GM18861 (cell line): ENCODE results near the gene PLEKHA5.
"Not testable (repeated sequence)": the region's sequence is repeated elsewhere in the genome, so short reads cannot be mapped to it uniquely, and the experiment has no call there.

Experiments used
- ATAC-seq: cut with Tn5 transposase; IDR thresholded peaks from one replicate; pipeline ENCODE4 v1.9.1; 2021; ENCODE audit not compliant: unreplicated experiment

Gene PLEKHA5

DNA sequence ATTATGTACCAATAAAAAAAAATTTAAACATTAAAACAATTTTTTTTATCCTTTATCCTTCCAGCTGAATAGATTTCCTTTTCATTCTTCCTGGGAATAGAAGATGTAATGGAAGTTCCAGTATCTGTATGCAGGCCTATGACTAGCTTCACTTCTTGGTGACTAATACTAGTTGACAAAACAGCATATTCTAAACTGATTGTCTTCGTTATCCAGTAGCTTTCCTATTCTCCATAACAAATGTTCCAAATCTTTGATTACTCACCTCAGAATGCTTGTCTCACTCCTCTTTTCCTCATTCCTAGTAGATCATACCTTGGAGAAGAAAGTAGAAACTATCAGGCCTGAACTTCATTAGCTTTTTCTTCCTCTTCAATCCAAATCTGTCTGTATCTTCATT, 70.7 kb downstream of the PLEKHA5 start:
- no peak for ATAC-seq

DNA sequence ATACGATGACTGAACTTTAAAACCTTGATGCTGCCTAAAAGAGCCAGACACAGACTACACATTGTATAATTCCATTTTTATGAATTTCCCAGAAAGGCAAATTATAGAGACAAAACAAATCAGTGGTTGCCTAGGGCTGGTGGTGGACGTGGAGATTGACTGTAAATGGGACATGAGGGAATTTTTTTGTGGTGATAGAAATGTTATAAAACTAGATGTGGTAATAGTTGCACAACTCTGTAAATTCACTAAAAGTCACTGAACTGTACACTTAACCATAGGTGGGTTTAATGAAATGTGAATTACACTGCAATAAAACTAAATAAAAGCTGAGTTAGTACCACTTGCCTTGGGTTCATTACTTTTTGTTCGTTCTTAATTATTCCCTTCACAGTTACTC, 72.1 kb downstream of the PLEKHA5 start:
- ATAC-seq, result no peak

DNA sequence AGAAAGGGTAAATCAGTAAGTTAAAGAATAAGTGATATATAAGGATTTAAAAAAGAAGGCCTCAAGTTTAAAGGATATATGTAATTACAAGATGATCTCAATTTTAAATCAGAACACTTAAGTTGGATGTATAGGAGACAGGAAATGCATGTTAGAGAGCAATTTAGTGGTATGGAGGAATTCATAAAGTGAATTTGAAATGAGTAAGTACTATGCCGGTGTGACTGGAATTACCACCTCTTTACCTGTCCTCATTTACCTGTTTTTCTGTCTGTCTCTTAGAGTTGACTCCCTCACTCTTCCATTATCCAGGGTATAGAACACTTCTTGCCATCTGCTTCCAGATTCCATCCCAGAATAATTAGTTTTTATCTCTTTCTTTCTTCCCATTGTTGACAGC, 73.5 kb downstream of the PLEKHA5 start:
- ATAC-seq, result no peak

DNA sequence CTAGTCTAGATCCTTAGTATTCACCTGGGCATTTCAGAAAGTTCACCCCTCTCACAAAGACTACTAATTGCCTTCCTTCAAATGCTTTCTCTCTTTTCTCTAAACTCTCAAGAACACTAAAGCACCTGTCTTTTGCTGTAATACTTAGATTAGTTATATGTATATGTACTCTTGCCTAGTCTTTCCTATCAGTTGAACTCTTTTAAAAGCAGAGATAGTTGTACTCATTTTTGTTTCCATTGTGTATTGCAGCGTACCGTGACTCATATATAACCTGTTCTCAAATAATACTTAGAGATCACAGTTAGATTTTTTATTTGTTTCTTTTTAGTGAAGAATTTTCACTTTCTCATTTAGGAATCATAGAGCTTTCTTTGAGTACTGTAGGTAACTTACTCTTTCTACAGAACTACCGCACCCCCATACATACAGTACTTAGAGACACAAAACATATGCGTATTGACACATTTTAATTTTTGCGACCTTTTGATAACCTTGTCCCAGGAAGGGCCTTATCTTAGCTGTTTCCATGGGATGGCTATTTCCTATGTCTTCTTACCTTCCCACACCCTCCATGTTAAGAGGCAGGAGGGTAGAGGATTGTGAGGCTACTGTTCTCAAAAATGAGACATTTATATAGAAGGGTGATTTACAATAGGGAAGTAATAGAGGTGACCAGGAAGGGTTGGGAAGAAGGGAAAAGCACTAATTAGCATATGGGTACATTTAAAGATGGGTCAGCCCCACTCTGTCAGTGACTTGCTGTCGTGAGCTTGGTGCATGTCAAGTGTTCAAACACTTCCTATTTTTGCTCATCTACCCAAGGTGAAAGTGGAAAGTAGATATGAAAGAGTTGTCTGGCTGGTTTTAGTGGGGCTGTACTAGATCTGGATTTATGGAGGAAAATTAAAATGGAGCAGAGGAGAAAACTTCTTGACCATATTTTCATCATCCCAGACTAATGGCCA, 74.3 kb downstream of the PLEKHA5 start:
- no peak for ATAC-seq

DNA sequence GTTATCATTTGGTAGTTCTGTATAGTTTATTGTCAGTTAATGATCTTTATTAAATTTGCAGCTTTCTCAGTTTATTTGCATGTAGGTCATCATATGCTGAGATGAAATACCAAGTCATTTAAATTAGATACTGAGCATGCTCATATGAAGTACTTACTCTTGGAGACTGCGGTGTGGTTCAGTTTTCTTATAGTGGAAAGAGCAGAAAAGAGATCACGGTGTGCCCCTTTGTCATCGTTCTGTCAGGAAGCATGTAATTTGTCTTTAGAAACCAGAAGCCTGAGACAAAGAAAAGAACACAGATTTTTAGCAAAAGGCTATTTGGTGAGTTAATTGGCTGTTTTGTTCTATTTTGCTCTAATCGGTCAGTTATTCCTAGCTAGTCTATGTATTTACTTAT, 75.6 kb downstream of the PLEKHA5 start:
- no peak for ATAC-seq

DNA sequence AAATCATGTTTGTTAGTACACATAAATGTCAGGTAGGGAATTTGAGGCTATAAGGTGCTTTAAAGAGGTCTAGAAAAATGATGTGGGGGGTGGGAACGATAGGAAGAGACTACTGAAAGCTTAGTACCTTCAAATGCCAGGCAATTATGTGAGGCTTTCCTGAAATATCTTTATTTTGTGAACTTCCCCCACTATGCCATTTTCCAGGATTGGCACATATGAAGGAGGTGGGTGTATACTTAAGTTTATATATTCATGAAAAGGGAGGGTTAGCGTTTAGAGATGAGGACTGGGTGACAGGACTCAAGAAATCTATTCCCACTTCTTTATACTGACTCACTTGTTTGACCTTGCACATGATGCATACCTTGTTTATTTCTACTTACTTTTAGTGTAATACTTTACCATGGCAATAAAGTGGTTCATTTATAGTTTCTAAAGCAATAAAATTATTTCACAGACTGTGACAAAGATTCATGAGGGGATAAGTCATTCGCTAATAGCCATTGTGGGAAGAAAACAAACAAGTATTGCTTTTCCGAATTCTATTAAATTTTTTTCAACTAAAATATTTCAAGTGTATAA, 77.1 kb downstream of the PLEKHA5 start:
- ATAC-seq, result no peak

DNA sequence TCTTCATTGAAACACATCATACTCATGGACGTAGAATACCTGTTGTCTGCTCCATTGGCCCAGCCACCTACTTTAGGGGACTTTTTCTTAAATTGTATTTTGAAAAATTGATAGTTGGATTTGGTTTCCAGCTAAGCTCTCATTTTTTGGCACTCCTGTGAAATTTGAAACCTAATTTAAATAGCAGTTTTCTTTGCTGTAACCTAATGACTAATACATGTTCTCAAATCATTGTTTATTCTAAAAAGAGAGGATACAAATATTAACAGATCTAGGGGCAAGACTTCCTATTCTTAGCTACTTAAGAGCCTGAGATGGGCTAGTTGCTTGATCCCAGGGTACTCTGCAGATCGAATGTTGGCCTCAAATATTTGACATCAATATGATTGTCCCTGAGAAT, 78.9 kb downstream of the PLEKHA5 start:
- ATAC-seq, result no peak

DNA sequence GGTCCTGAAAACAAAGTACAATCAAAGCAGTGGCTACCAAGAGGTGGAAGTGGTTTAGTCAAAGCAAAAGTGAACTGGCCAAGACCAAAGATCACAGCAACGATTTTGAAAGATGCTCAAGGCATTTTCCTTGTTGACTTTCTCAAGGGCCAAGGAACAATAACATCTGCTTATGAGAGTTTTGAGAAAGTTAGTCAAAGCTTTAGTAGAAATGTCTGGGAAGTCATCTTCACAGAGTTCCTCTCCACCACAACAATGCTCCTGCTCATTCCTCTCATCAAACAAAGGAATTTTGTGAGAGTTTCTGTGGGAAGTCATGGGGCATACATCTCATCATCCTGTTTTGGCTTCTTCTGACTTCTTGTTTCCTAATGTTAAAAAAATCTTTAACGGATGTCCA, 80.1 kb downstream of the PLEKHA5 start:
- no peak for ATAC-seq

DNA sequence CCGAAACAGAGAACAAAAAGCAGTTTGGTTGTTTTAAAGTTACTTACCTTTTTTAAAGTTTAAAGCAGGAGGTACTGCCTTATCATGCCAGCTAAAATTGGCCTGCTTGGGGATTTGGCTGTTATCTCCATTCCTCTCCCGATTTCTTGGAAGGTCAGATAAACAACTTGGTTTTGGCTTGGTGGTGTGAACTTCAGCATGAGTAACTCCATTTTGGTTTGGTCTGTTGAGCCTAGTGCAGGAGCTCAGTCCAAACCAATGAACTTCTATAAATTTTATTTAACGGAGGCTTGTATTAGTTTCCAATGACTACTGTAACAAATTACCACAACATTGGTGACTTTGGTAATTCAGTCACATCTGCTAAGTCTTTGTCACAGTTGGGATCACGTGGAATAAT, 82.3 kb downstream of the PLEKHA5 start:
- no peak for ATAC-seq

DNA sequence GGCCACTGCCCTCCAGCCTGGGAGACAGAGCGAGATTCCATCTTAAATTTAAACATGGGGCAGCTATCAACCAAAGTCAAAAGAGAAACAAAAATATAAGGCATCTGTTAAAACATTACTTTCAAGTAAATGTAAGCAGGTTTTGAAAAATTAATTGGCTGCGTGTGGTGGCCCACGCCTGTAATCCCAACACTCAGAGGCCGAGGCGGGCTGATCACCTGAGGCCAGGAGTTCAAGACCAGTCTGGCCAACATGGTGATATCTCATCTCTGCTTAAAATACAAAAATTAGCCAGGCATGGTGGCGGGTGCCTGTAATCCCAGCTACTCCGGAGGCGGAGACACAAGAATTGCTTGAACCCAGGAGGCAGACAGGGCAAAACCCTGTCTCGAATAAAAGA, 82.7 kb downstream of the PLEKHA5 start:
- ATAC-seq, result no peak

DNA sequence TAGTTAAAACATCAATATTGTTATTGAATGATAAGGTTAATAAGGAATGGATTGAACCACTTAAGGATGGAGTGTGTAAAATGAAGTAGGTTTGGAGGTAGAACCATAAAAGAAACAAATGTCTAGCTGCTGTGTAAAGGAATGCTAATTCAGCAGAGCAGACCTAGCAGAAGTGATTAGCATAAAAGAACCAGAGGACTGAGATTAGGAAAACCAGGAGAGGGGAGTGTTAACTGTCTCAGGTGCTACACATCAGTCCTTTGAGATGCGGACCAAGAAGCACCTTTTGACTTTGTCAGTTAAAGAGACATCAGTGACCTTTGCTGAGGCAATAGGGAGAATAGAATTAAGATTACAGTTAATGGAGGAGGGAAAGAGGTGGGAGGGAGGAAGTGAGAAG, 84.5 kb downstream of the PLEKHA5 start:
- ATAC-seq, result no peak

DNA sequence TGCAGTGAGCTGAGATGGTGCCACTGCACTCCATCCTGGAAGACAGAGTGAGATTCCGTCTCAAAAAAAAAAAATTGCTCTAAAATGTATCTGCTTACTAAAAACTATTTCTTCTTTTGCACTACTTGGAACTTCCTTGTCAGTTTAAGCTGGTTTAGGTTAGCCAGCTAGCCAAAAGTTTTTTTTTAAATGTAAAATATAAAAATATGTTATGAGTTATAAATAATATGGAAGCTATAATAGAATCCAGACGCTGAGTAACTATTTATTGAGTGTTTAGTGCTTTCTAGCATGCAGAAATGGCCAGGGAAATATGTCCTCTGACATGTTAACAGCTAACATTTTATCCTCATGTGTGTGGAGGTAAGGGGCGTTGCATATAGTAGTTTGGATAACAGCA, 85.6 kb downstream of the PLEKHA5 start:
- no peak for ATAC-seq

DNA sequence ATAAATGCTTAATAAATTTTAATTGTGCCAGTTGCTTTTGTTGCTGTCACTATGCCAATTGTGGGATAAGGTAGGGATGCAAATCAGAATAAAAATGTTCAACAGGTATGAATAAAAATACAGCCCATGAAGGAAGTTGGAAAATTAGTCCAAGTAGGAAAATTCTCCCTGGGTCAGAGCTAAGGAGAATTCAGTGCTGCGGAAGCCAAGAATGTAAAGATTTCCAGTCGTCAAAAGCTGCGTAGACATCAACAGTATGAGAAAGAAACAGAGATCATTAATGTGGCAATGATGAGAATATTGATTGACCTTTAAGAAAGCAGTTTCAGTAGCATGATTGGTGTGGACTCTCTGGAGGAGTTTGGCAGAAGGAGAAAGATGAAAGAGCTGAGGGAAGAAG, 87.9 kb downstream of the PLEKHA5 start:
- no peak for ATAC-seq

DNA sequence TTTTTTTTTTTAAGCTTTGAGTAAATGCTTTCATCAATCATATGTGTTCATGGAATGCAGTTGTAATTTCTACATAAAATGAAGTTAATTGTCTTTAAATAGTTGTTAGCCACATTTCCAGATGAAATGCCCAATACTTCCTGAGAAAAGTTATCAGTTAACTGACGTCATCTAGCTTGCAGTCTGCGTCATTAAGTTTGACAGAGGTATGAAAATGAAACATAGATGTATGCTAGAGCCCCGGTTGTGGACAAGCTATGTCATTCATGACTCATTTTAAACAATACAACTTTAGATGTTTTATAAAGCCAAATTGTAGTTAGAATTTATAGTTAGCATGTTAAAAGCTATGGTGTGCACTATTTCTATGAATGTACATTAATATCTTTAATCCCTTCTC, 90.7 kb downstream of the PLEKHA5 start:
- no peak for ATAC-seq

DNA sequence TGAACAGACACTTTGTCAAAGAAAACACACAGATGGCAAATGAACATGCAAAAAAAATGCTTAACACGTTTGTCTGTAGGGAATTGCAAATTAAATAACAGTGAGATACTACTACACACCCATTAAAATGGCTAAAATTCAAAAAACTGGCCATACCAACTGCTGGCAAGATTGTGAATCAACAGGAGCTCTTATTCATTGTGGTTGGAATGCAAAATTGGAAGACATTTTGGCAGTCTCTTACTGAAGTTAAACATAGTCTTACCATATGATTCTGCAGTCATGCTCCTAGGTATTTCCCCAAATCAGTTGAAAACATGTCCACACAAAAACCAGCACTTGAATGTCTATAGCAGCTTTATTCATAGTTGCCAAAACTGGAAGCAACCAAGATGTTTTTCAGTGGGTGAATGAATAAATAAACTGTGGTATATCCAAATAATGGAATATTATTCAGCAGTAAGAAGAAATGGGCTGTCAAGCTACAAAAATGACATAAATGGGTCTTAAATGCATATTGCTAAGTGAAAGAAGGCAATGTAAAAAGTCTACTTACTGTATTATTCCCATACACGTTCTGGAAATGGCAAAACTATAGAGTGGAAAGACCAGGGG, 91.4 kb downstream of the PLEKHA5 start:
- ATAC-seq, result no peak

DNA sequence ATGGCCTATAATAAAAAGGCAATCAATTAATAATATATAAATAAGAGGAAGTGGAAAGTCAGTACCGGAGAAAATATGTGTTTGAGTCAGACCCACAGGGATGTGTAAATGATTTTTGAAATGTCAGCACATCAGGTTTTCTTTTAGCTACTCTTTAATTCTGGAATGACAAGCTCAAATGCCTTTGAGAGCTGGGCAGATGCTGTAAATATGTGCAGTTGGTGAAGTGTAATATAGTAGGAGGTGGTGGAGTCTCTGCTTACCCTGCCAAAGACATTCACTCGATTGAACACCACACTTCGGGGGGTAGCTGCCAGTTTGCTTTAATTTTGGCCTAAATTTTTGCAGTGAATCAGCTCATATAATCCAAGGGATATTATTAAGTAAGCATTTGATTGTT, 93.0 kb downstream of the PLEKHA5 start:
- no peak for ATAC-seq

DNA sequence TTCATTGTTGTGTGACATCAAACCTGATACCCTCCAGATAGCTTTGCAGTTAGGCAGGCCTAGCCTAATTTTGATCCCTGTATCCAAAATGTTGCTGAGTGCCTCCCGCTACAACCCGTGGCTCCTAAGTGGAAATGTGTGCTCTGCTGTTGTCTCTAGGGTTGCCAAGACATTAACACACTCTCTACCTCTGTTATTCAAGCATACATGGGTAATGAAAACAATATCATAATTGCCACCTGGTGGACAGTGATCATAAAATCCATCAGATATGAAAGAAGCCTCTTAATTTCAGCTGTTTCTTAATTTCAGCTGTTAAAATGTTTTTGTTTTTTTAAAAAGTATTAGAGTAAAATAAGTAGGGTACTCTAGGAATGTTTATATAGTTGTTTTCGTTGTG, 93.5 kb downstream of the PLEKHA5 start:
- ATAC-seq, result no peak

DNA sequence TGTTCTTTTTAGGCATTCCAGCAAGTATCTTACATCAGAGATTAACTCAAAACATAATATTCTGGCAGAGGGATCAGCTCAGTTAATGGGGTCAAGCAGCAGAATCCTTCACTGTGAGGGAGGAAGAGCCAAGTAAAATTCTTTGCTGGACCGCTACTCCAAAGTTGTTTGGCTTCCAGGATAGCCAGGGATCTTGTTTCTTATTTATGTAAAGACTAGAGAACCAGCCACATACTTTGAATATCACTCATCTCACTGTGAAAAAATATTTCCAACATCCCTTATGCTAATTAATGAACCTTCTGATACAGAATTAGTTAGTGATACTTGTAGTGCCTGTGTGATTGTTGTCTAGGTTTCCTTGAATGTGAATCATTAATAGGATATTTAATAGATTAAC, 94.2 kb downstream of the PLEKHA5 start:
- no peak for ATAC-seq

DNA sequence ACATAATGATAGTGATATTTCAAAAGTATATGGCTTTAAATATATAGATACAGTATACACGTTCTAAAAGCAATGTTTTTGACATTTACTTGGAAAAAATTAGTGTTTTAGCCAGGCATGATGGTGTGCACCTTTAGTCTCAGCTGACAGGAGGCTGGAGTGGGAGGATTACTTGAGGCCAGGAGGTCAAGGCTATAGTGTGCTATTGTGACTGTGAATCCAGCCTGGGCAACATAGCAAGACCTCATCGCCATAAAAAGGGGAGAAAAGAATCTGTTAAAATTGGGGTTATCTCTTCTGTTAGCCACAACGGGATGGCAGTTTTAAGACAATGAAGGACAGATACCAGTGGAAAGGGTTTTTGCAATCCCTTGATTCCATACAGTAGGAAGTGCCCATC, 95.2 kb downstream of the PLEKHA5 start:
- no peak for ATAC-seq

DNA sequence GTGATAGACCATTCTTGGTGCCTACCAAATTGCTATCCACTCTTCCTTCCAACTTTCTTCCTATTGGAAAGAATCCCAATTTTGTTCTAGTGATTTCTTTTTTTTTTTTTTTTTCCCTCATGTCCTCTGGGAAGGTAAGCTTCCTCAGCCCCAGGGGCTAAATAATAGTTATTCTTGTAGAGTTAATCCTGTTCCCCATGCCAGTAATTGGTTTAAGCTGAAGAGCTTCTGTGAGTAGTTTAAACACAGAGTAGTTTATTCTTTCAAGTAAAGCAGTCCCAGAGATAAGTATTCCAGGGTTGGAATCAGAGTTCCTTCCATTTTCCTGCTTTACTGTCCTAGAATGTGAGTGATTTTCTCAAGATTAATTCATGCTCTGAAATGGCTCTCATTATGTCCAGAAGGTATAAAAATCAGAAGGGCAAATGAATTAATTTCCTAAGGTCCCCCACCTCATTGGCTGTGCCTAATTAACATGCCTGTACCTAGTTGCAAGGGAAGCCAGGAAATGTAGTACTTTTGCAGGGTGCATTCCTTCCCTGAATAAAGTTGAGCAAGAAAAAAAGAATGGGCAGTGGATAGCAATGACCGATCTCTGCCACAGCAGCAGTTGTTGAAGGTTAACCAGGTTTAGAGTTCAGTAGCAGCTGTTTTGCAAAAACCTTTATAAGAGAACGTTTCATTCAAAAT, 97.8 kb downstream of the PLEKHA5 start:
- ATAC-seq, result no peak

DNA sequence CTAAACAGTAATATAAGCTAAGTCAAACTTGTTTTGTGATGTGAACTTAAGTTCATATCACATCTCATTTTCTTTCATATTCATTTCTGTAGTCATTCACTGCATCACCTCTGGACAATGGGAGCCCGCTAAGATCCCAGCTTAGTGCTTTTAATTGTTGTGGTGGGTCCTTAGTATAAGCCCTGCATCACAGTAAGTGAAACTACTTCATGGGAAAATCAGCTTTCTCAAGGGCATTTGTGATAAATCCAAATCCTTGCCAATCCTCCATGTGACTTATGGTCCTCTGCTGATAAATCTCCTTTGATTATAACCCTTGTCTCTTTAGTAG, 98.3 kb downstream of the PLEKHA5 start:
- ATAC-seq, result no peak

DNA sequence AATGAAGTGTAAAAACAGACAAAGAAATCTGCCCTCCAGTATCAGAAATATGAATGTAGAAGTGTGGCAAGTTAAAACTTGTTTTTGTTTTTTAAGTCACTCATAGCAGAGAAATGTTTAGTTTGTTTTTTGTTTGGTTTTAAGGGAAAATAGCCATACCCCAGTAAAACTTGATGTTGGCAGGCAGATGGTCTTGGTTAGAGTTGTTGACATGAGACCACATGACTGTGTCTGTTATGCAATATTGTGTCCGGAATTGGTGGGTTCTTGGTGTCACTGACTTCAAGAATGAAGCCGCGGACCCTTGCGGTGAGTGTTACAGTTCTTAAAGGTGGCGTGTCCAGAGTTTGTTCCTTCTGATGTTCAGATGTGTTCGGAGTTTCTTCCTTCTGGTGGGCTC, 99.5 kb downstream of the PLEKHA5 start:
- ATAC-seq, result not testable (repeated sequence)
